Measurements from ENCODE around the gene TACO1. TPM values are rescaled to one million over a fixed set of nuclear protein-coding genes. Genes with fewer than 3 reads are reported as not detected.

The TACO1 gene
- total and polyA plus RNA-seq, 2 experiments from 2014 or later: 15.4 to 19.9 TPM

DNA sequence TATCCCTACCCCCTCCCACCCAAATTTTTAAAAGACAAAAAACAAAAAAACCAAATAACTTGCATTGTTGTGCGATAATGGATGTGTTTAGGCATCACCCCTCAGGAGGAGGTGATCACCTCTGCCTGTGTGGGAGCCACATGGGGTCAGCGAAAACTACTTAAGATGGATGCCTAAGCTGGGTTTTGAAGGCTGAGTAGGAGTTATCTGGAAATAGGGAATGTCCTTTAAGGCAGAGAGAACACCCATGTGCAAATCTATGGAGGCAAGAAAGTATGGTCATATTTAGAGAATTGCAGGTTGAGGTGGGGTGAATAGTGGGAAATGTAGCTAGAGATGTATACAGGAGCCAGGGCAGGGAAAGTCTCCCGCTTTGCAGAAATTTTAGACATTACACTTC lies 5.6 kb upstream of the TACO1 start:
- Histone ChIP-seq H2AFZ (no peak overlapping the region), H3F3A (replicated peaks; ENCODE audit: low read depth) (no peaks in the 10 kb centered on the region), H3K4me2 (no peak overlapping the region), H4K20me1 (replicated peaks; ENCODE audit: insufficient read depth) (no peaks in the 10 kb centered on the region), H3K36me3 (ENCODE audit: insufficient read depth) (peaks cover 9% of the 10 kb centered on the region; the same call in 1 of the 2 replicates), H3K27ac (ENCODE audit: low read depth) (no peak overlapping the region), H3K4me3 (no peak overlapping the region), H3K27me3 (ENCODE audit: insufficient read depth) (no peaks in the 10 kb centered on the region), H3K79me2 (replicated peaks; ENCODE audit: insufficient read depth) (no peaks in the 10 kb centered on the region), H3K9me2 (ENCODE audit: insufficient read depth) (no peaks in the 10 kb centered on the region), H3K4me1 (ENCODE audit: insufficient read depth) (no peaks in the 10 kb centered on the region)
- peaks cover 5% of the 10 kb centered on the region for H3K27me3 Mint-ChIP-seq (ENCODE audit: insufficient read depth, low read depth, poor library complexity)
- TF ChIP-seq POLR2AphosphoS5 (IDR thresholded peaks at IDR 0.05; ENCODE audit: low read depth) (no peak), ZNF331 (CRISPR knock-in tag; IDR thresholded peaks at IDR 0.05; ENCODE audit: low read depth) (no peak)
- ATAC-seq (no peak; the same call in 1 of the 3 replicates), DNase-seq (ENCODE audit: low spot score) (no peak)
- peaks cover 1% of the 10 kb centered on the region; the same call in 2 of the 3 replicates for H3K4me1 Mint-ChIP-seq
- no peak overlapping the region for H3K4me3 Mint-ChIP-seq
- peaks cover 18% of the 10 kb centered on the region for H3K36me3 Mint-ChIP-seq (ENCODE audit: low read depth)
- no peaks in the 10 kb centered on the region for H3K9me3 Mint-ChIP-seq
- H3K27ac Mint-ChIP-seq: no peak overlapping the region

GRCh38 chr17:63596856-63597586 lies 3.7 kb upstream of the TACO1 start:
- H3K4me3 Mint-ChIP-seq: no peak overlapping the region
- Histone ChIP-seq H3K9me2 (ENCODE audit: insufficient read depth) (no peaks in the 10 kb centered on the region), H3K4me3 (no peak overlapping the region), H3K4me1 (ENCODE audit: insufficient read depth) (peaks cover 6% of the 10 kb centered on the region; the same call in 1 of the 2 replicates), H3K36me3 (ENCODE audit: insufficient read depth) (peaks cover 3% of the 10 kb centered on the region; the same call in 1 of the 2 replicates), H4K20me1 (replicated peaks; ENCODE audit: insufficient read depth) (no peaks in the 10 kb centered on the region), H3K4me2 (no peak overlapping the region), H3K27ac (ENCODE audit: low read depth) (no peak overlapping the region), H2AFZ (no peak overlapping the region), H3K79me2 (replicated peaks; ENCODE audit: insufficient read depth) (peaks cover 4% of the 10 kb centered on the region; the same call in 1 of the 2 replicates), H3F3A (replicated peaks; ENCODE audit: low read depth) (no peaks in the 10 kb centered on the region), H3K27me3 (ENCODE audit: insufficient read depth) (no peaks in the 10 kb centered on the region)
- peaks cover 8% of the 10 kb centered on the region; the same call in 2 of the 3 replicates for H3K4me1 Mint-ChIP-seq
- no peak for TF ChIP-seq ZNF331 (CRISPR knock-in tag; IDR thresholded peaks at IDR 0.05; ENCODE audit: low read depth)
- TF ChIP-seq, protein P1, sequence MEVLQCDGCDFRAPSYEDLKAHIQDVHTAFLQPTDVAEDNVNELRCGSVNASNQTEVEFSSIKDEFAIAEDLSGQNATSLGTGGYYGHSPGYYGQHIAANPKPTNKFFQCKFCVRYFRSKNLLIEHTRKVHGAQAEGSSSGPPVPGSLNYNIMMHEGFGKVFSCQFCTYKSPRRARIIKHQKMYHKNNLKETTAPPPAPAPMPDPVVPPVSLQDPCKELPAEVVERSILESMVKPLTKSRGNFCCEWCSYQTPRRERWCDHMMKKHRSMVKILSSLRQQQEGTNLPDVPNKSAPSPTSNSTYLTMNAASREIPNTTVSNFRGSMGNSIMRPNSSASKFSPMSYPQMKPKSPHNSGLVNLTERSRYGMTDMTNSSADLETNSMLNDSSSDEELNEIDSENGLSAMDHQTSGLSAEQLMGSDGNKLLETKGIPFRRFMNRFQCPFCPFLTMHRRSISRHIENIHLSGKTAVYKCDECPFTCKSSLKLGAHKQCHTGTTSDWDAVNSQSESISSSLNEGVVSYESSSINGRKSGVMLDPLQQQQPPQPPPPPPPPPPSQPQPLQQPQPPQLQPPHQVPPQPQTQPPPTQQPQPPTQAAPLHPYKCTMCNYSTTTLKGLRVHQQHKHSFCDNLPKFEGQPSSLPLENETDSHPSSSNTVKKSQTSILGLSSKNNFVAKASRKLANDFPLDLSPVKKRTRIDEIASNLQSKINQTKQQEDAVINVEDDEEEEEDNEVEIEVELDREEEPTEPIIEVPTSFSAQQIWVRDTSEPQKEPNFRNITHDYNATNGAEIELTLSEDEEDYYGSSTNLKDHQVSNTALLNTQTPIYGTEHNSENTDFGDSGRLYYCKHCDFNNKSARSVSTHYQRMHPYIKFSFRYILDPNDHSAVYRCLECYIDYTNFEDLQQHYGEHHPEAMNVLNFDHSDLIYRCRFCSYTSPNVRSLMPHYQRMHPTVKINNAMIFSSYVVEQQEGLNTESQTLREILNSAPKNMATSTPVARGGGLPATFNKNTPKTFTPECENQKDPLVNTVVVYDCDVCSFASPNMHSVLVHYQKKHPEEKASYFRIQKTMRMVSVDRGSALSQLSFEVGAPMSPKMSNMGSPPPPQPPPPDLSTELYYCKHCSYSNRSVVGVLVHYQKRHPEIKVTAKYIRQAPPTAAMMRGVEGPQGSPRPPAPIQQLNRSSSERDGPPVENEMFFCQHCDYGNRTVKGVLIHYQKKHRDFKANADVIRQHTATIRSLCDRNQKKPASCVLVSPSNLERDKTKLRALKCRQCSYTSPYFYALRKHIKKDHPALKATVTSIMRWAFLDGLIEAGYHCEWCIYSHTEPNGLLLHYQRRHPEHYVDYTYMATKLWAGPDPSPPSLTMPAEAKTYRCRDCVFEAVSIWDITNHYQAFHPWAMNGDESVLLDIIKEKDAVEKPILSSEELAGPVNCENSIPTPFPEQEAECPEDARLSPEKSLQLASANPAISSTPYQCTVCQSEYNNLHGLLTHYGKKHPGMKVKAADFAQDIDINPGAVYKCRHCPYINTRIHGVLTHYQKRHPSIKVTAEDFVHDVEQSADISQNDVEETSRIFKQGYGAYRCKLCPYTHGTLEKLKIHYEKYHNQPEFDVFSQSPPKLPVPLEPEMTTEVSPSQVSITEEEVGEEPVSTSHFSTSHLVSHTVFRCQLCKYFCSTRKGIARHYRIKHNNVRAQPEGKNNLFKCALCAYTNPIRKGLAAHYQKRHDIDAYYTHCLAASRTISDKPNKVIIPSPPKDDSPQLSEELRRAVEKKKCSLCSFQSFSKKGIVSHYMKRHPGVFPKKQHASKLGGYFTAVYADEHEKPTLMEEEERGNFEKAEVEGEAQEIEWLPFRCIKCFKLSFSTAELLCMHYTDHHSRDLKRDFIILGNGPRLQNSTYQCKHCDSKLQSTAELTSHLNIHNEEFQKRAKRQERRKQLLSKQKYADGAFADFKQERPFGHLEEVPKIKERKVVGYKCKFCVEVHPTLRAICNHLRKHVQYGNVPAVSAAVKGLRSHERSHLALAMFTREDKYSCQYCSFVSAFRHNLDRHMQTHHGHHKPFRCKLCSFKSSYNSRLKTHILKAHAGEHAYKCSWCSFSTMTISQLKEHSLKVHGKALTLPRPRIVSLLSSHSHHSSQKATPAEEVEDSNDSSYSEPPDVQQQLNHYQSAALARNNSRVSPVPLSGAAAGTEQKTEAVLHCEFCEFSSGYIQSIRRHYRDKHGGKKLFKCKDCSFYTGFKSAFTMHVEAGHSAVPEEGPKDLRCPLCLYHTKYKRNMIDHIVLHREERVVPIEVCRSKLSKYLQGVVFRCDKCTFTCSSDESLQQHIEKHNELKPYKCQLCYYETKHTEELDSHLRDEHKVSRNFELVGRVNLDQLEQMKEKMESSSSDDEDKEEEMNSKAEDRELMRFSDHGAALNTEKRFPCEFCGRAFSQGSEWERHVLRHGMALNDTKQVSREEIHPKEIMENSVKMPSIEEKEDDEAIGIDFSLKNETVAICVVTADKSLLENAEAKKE (CRISPR knock-in tag; IDR thresholded peaks at IDR 0.05): no peak
- no peak for TF ChIP-seq JUNB (IDR thresholded peaks at IDR 0.05; ENCODE audit: unreplicated experiment)
- no peak for TF ChIP-seq POLR2AphosphoS5 (IDR thresholded peaks at IDR 0.05; ENCODE audit: low read depth)
- no peak for TF ChIP-seq REST (IDR thresholded peaks at IDR 0.05; ENCODE audit: unreplicated experiment)
- no peak for TF ChIP-seq STAT1 (IDR thresholded peaks at IDR 0.05; ENCODE audit: unreplicated experiment)
- TF ChIP-seq CREB1 (CRISPR knock-in tag; IDR thresholded peaks at IDR 0.05; ENCODE audit: low read depth): no peak
- no peak for TF ChIP-seq NANOG (IDR thresholded peaks at IDR 0.05; ENCODE audit: borderline replicate concordance)
- no peak for TF ChIP-seq ZNF114 (CRISPR knock-in tag; IDR thresholded peaks at IDR 0.05)
- no peak for TF ChIP-seq EZH2 (IDR thresholded peaks at IDR 0.05; ENCODE audit: low read depth, unreplicated experiment)
- no peak for TF ChIP-seq EZH2phosphoT487 (IDR thresholded peaks at IDR 0.05; ENCODE audit: unreplicated experiment)
- H3K9me3 Mint-ChIP-seq: no peaks in the 10 kb centered on the region
- no peak for ATAC-seq
- H3K36me3 Mint-ChIP-seq (ENCODE audit: low read depth): no peaks in the 10 kb centered on the region
- peaks cover 9% of the 10 kb centered on the region for H3K27me3 Mint-ChIP-seq (ENCODE audit: insufficient read depth, low read depth, poor library complexity)
- H3K27ac Mint-ChIP-seq: no peak overlapping the region
- no peak for DNase-seq (ENCODE audit: low spot score)

All from GM23338 (cell line).